Spleen (tissue), 7 donors: ENCODE data around the gene FBLN1.

Experiments
- POLR2A ChIP-seq, 3 donors: fragments of 450-650 bp; IDR thresholded peaks; one replicate each; pipeline ENCODE4 v1.5.1; 2017; ENCODE audit warnings: antibody characterized with exemption in 3 of 3, mild to moderate bottlenecking in 1 of 3
- POLR2AphosphoS5 ChIP-seq, 3 donors: sonication (generic); formaldehyde crosslinking; IDR thresholded peaks; one replicate each; pipeline ENCODE4 v1.5.1; 2017; ENCODE audit warnings: antibody characterized with exemption in 3 of 3
- TF ChIP-seq, protein P1 (sequence below), 11 experiments: fragments of 200-600 bp in 7 of 11; fragments of 450-650 bp in 4 of 11; sonication (generic) in 4 of 11; IDR thresholded peaks in 8 of 11; conservative IDR thresholded peaks in 3 of 11; 1 replicate in 7 of 11; 2 replicates in 4 of 11; pipeline versions ENCODE4 v1.4.0 to v1.8.0; 2016 to 2021; ENCODE audit warnings: antibody characterized with exemption in 11 of 11, inconsistent platforms in 4 of 11, mild to moderate bottlenecking in 1 of 11
- donor health status: DM: no; HTN: no; CAD: no; lungs with moderate emphysema.
- donor health status: DM: no; HTN: no; CAD: no.
- donor health status: DM: no; HTN: no; CAD: no.

GRCh38 chr22:45483918-45484499 is 18.7 kb upstream of the FBLN1 start:
- TF ChIP-seq, protein P1, sequence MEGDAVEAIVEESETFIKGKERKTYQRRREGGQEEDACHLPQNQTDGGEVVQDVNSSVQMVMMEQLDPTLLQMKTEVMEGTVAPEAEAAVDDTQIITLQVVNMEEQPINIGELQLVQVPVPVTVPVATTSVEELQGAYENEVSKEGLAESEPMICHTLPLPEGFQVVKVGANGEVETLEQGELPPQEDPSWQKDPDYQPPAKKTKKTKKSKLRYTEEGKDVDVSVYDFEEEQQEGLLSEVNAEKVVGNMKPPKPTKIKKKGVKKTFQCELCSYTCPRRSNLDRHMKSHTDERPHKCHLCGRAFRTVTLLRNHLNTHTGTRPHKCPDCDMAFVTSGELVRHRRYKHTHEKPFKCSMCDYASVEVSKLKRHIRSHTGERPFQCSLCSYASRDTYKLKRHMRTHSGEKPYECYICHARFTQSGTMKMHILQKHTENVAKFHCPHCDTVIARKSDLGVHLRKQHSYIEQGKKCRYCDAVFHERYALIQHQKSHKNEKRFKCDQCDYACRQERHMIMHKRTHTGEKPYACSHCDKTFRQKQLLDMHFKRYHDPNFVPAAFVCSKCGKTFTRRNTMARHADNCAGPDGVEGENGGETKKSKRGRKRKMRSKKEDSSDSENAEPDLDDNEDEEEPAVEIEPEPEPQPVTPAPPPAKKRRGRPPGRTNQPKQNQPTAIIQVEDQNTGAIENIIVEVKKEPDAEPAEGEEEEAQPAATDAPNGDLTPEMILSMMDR (IDR thresholded peaks at IDR 0.05 in 8 of 11, conservative IDR thresholded peaks at IDR 0.05 in 3 of 11), result no peak
- TF ChIP-seq POLR2AphosphoS5 (IDR thresholded peaks at IDR 0.05), result no peak
- TF ChIP-seq POLR2A (IDR thresholded peaks at IDR 0.05), result no peak
